ENCODE measurements around the gene FAM83G.

DNA sequence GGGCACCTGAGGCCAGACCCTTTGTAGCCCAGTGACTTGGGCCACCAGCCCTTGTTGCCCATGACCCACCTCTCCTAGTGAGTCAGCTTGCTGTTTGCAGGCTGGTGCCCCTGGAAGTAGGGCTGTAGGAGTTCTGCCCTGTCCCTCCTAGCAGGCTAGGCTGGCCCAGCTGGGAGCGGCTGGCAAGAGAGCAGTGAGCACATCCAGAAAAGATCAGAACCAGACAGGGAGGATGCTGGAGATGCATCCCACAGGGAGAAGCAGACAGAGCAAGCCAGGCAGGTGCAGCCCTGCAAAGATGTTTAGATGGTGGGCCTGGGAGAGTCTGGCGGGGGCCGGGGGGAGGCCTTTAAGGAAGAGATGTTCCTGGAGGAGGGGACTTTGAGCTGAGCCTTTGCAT lies 50.2 kb downstream of the FAM83G start:
- no peak for TF ChIP-seq CTCF (IDR thresholded peaks at IDR 0.05; ENCODE audit: insufficient read depth, low read depth, low read length)
- TF ChIP-seq EZH2 (IDR thresholded peaks at IDR 0.05; ENCODE audit: insufficient read depth, low read length) = no peak

Measured in astrocyte (in vitro differentiated cells and primary cell).